ENCODE data around the gene SEZ6L. TPM values are rescaled to one million over a fixed set of nuclear protein-coding genes. Genes with fewer than 3 reads are reported as not detected.

The SEZ6L gene
- polyA plus RNA-seq (2013): 0.13 TPM

GRCh38 chr22:26169315-26170111, at the start of gene SEZ6L:
SEZ6L (plus strand) TSS chr22:26169462; CDS start chr22:26169670, 208 bp downstream.
- Histone ChIP-seq H3K36me3 (ENCODE audit: control insufficient read depth in 4 of 4, insufficient read depth in 4 of 4, low read length in 3 of 4) (no peaks in the 10 kb centered on the region), H3K4me1 (ENCODE audit: control extremely low read depth in 1 of 4, control insufficient read depth in 4 of 4, insufficient read depth in 4 of 4, low read length in 3 of 4) (peaks cover 0 to 26% (median 24%) of the 10 kb centered on the region in 4 experiments), H3K27me3 (replicated peaks in 2 of 5; ENCODE audit: control insufficient read depth in 4 of 5, insufficient read depth in 5 of 5, low read length in 4 of 5) (peaks cover 2 to 38% (median 20%) of the 10 kb centered on the region in 5 experiments), H3K9me3 (ENCODE audit: control extremely low read depth in 1 of 5, control insufficient read depth in 4 of 5, insufficient read depth in 2 of 5, low read depth in 1 of 5, low read length in 4 of 5) (no peaks in the 10 kb centered on the region), H3K4me3 (ENCODE audit: control insufficient read depth in 1 of 7, extremely low read depth in 1 of 7, insufficient read depth in 4 of 7, low read depth in 2 of 7, low read length in 6 of 7) (peak within 1 kb of the TSS; percentile 29 to 62 (median 56)), H3K27ac (ENCODE audit: insufficient read depth in 1 of 2, low read depth in 1 of 2, low read length in 2 of 2, poor library complexity in 1 of 2, severe bottlenecking in 2 of 2) (no peak within 1 kb of the TSS)
- CTCF ChIA-PET: interaction anchor here (0.5 kb wide), 1 partner anchor 304 kb away, joined by 5 read pairs; no protein-coding TSS in a partner anchor
- WGBS (ENCODE audit: insufficient coverage): under 1% methylated on average over 48 of the region's 92 CpGs
- POLR2A ChIA-PET: interaction anchor here (0.6 kb wide), 1 partner anchor 1288 kb away, joined by 3 read pairs; no protein-coding TSS in a partner anchor
- DNase-seq: peak; percentile 46 to 73 (median 65)

DNA sequence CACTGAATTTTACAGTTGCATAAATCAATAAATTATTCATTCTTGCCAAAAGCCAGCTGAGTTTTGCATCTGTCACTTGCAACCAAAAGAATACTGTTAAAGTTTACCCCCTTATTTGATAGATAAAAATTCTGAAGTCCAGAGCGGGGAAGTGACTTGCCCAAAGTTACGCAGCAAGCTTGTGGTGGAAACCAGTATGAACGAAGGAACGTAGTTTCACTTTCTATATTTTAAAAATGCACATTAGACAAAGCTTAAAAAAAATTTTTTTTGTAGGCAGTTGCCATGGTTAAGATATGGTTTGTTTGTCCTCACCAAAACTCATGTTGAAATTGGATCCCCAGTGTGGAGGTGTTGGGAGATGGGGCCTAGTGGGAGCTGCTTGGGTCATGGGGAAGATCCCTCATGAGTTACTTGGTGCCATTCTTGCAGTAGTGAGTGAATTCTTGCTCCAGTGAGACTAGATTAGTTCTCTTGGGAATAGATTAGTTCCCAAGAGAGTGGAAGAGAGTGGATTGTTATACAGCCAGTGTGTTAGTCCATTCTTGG, 46.3 kb upstream of the SEZ6L start:
- no peaks in the 10 kb centered on the region for H3K4me1 ChIP-seq (ENCODE audit: control extremely low read depth in 1 of 4, control insufficient read depth in 4 of 4, insufficient read depth in 4 of 4, low read length in 3 of 4)
- peaks cover 0 to 27% (median 2%) of the 10 kb centered on the region in 5 experiments for H3K27me3 ChIP-seq (replicated peaks in 2 of 5; ENCODE audit: control insufficient read depth in 4 of 5, insufficient read depth in 5 of 5, low read length in 4 of 5)
- CTCF ChIA-PET: no interaction called here
- whole genome bisulfite sequencing (ENCODE audit: insufficient coverage): no CpG with 5 or more reads among the region's 4 CpGs
- H3K36me3 ChIP-seq (ENCODE audit: control insufficient read depth in 4 of 4, insufficient read depth in 4 of 4, low read length in 3 of 4): no peaks in the 10 kb centered on the region
- peaks cover 0 to 2% (median 0%) of the 10 kb centered on the region in 5 experiments for H3K9me3 ChIP-seq (ENCODE audit: control extremely low read depth in 1 of 5, control insufficient read depth in 4 of 5, insufficient read depth in 2 of 5, low read depth in 1 of 5, low read length in 4 of 5)
- POLR2A ChIA-PET: no interaction called here
- no peak overlapping the region for H3K4me3 ChIP-seq (ENCODE audit: control insufficient read depth in 1 of 7, extremely low read depth in 1 of 7, insufficient read depth in 4 of 7, low read depth in 2 of 7, low read length in 6 of 7)
- no peak overlapping the region for H3K27ac ChIP-seq (ENCODE audit: insufficient read depth in 1 of 2, low read depth in 1 of 2, low read length in 2 of 2, poor library complexity in 1 of 2, severe bottlenecking in 2 of 2)
- peak in 2 of 3 donors; percentile 9 to 14 for DNase-seq

DNA sequence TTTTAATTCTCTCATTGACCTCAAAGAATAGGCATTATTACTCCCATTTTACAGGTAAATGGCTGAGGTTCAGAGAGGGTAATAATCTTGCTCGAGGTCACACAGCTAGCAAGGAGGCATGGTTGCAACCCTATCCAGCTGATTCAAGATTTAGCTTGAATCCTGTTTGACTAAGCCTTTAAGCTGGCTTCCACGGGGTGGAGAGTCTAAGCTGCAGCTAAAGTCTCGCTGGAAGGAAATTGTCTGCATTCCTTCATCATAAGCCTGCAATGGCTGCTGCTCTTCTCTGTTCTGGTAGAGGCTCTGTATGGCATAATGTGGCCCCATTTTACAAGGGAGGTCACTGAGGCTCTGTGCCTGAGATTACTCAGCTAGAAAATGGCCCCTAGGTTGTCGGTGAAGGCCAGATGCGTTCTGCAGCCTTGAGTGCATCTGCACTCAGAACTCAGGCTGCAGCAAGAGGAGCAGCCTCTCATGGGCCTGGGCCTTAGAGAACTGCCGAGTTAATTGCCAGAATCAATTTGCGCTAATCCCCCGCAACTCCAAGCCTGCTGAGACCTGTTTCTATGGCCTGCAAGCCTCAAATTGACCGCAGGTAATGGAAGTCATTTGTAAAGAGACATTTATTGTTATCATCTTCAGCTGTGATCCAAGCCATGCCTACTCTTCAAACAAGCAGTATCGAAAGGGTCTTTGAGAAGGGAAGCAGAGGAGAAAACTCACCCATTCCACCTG, 44.1 kb upstream of the SEZ6L start:
- POLR2A ChIA-PET: no interaction called here
- CTCF ChIA-PET: no interaction called here

DNA sequence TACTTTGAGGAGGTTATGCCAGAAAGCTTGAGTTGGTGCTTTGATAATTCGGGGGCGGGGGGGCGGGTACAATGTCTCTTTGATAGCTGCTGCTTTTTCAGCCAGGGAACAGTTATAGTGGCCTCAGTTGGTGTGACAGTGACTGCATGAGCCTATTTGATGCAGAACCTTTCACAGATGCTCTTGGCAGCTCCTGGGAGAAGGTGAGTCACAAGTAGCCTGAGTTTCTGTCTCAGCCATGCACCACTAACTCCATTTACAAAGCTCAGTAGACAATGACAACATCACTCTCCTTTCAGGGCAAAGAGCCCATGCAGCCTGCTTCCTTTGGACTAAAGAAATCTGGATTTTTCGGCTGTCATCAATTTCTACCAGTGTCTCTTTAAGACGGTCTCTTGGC, 42.1 kb upstream of the SEZ6L start:
- Histone ChIP-seq H3K4me3 (ENCODE audit: control insufficient read depth in 1 of 7, extremely low read depth in 1 of 7, insufficient read depth in 4 of 7, low read depth in 2 of 7, low read length in 6 of 7) (no peak overlapping the region), H3K4me1 (ENCODE audit: control extremely low read depth in 1 of 4, control insufficient read depth in 4 of 4, insufficient read depth in 4 of 4, low read length in 3 of 4) (no peaks in the 10 kb centered on the region), H3K36me3 (ENCODE audit: control insufficient read depth in 4 of 4, insufficient read depth in 4 of 4, low read length in 3 of 4) (no peaks in the 10 kb centered on the region), H3K27ac (ENCODE audit: insufficient read depth in 1 of 2, low read depth in 1 of 2, low read length in 2 of 2, poor library complexity in 1 of 2, severe bottlenecking in 2 of 2) (no peak overlapping the region), H3K9me3 (ENCODE audit: control extremely low read depth in 1 of 5, control insufficient read depth in 4 of 5, insufficient read depth in 2 of 5, low read depth in 1 of 5, low read length in 4 of 5) (peaks cover 0 to 2% (median 0%) of the 10 kb centered on the region in 5 experiments), H3K27me3 (replicated peaks in 2 of 5; ENCODE audit: control insufficient read depth in 4 of 5, insufficient read depth in 5 of 5, low read length in 4 of 5) (peaks cover 0 to 29% (median 5%) of the 10 kb centered on the region in 5 experiments)
- ChIA-PET CTCF (interaction anchor here (1.3 kb wide), 1 partner anchor 9 kb away, joined by 3 read pairs; no protein-coding TSS in a partner anchor), POLR2A (no interaction called here)
- DNase-seq: no peak
- WGBS (ENCODE audit: insufficient coverage): no CpG with 5 or more reads among the region's 5 CpGs

More for the DNA sequence above, 44.1 kb upstream of the SEZ6L start:
- Histone ChIP-seq H3K4me3 (ENCODE audit: control insufficient read depth in 1 of 7, extremely low read depth in 1 of 7, insufficient read depth in 4 of 7, low read depth in 2 of 7, low read length in 6 of 7) (no peak overlapping the region), H3K4me1 (ENCODE audit: control extremely low read depth in 1 of 4, control insufficient read depth in 4 of 4, insufficient read depth in 4 of 4, low read length in 3 of 4) (no peaks in the 10 kb centered on the region), H3K27me3 (replicated peaks in 2 of 5; ENCODE audit: control insufficient read depth in 4 of 5, insufficient read depth in 5 of 5, low read length in 4 of 5) (peaks cover 0 to 25% (median 3%) of the 10 kb centered on the region in 5 experiments), H3K36me3 (ENCODE audit: control insufficient read depth in 4 of 4, insufficient read depth in 4 of 4, low read length in 3 of 4) (no peaks in the 10 kb centered on the region), H3K9me3 (ENCODE audit: control extremely low read depth in 1 of 5, control insufficient read depth in 4 of 5, insufficient read depth in 2 of 5, low read depth in 1 of 5, low read length in 4 of 5) (peaks cover 0 to 2% (median 0%) of the 10 kb centered on the region in 5 experiments), H3K27ac (ENCODE audit: insufficient read depth in 1 of 2, low read depth in 1 of 2, low read length in 2 of 2, poor library complexity in 1 of 2, severe bottlenecking in 2 of 2) (no peak overlapping the region)
- no peak for DNase-seq
- 96% methylated on average over 7 of the region's 10 CpGs for WGBS (ENCODE audit: insufficient coverage)

DNA sequence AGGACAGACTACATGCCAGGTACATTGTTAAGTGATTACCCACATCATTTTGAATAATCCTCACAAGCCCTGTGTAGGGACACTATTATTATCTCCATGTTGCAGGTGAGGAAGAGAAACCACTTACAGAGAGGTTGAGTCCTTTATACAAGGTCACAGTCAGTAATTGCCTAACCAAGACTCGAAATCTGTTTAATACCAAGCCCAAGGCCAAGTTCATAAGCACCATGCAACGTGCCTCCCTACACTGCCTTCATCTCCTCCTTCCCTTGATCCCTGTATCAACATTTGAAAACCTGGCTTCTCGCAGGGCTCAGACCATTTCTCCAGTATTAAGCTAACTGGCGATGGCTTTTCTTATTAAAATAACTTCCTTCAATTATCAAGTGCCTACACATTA, 41.7 kb upstream of the SEZ6L start:
- Histone ChIP-seq H3K27me3 (replicated peaks in 2 of 5; ENCODE audit: control insufficient read depth in 4 of 5, insufficient read depth in 5 of 5, low read length in 4 of 5) (peaks cover 0 to 30% (median 5%) of the 10 kb centered on the region in 5 experiments), H3K9me3 (ENCODE audit: control extremely low read depth in 1 of 5, control insufficient read depth in 4 of 5, insufficient read depth in 2 of 5, low read depth in 1 of 5, low read length in 4 of 5) (peaks cover 0 to 2% (median 0%) of the 10 kb centered on the region in 5 experiments), H3K4me3 (ENCODE audit: control insufficient read depth in 1 of 7, extremely low read depth in 1 of 7, insufficient read depth in 4 of 7, low read depth in 2 of 7, low read length in 6 of 7) (no peak overlapping the region), H3K4me1 (ENCODE audit: control extremely low read depth in 1 of 4, control insufficient read depth in 4 of 4, insufficient read depth in 4 of 4, low read length in 3 of 4) (no peaks in the 10 kb centered on the region), H3K36me3 (ENCODE audit: control insufficient read depth in 4 of 4, insufficient read depth in 4 of 4, low read length in 3 of 4) (no peaks in the 10 kb centered on the region), H3K27ac (ENCODE audit: insufficient read depth in 1 of 2, low read depth in 1 of 2, low read length in 2 of 2, poor library complexity in 1 of 2, severe bottlenecking in 2 of 2) (no peak overlapping the region)
- POLR2A ChIA-PET: no interaction called here
- DNase-seq: no peak
- CTCF ChIA-PET: no interaction called here
- 75% methylated on average over 3 of the region's 4 CpGs for WGBS (ENCODE audit: insufficient coverage)

DNA sequence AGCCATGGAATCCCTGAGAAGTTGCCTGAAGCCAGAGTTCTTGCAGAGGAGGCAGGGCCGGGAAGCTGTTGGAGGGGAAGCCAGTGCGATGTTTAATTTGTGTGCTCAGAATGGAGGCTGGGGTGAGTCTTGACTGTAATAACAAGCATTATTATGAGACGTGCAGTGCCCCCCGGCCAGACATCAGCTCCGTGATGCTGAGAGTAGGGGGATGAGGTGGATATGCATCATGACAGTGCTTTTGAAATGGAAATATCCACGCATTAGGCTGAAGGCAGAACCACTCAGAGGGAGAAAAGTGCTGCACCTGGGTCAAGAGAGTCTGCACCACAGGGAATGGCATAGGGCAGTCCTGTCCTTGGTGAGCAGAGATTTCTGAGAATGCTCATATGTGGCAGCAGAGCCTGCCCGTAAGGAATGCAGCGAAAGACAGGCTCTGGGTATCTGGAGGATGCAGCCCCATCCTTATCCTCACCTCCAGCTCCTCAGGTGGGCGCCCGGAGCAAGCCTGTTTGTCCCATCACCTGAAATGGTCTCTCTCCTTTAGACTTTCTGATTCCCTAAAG, 37.6 kb upstream of the SEZ6L start:
- Histone ChIP-seq H3K36me3 (ENCODE audit: control insufficient read depth in 4 of 4, insufficient read depth in 4 of 4, low read length in 3 of 4) (no peaks in the 10 kb centered on the region), H3K4me3 (ENCODE audit: control insufficient read depth in 1 of 7, extremely low read depth in 1 of 7, insufficient read depth in 4 of 7, low read depth in 2 of 7, low read length in 6 of 7) (no peak overlapping the region), H3K27ac (ENCODE audit: insufficient read depth in 1 of 2, low read depth in 1 of 2, low read length in 2 of 2, poor library complexity in 1 of 2, severe bottlenecking in 2 of 2) (no peak overlapping the region), H3K4me1 (ENCODE audit: control extremely low read depth in 1 of 4, control insufficient read depth in 4 of 4, insufficient read depth in 4 of 4, low read length in 3 of 4) (no peaks in the 10 kb centered on the region), H3K27me3 (replicated peaks in 2 of 5; ENCODE audit: control insufficient read depth in 4 of 5, insufficient read depth in 5 of 5, low read length in 4 of 5) (peaks cover 0 to 30% (median 5%) of the 10 kb centered on the region in 5 experiments), H3K9me3 (ENCODE audit: control extremely low read depth in 1 of 5, control insufficient read depth in 4 of 5, insufficient read depth in 2 of 5, low read depth in 1 of 5, low read length in 4 of 5) (no peaks in the 10 kb centered on the region)
- ChIA-PET CTCF (no interaction called here), POLR2A (interaction anchor here (0.7 kb wide), 1 partner anchor 26 kb away, joined by 3 read pairs; no protein-coding TSS in a partner anchor)
- no peak for DNase-seq
- WGBS (ENCODE audit: insufficient coverage): 61% methylated on average over 10 of the region's 10 CpGs
